HepG2 (cell line): ENCODE data around the gene DPF1. TPM values are rescaled to one million over a fixed set of nuclear protein-coding genes. Genes with fewer than 3 reads are reported as not detected.

Source experiments
- ATAC-seq: fragments of 200-7000 bp; cut with Tn5 transposase; 3 replicates; pipeline ENCODE4 v1.9.1; 2020; ENCODE audit warnings: mild to moderate bottlenecking, moderate library complexity
- BruUV-seq: library from RNA; stranded (reverse); fragments of 400-500 nt; replicated peaks from 2 replicates; lab custom pipeline; 2021; lab: Mats Ljungman, UMichigan
- CTCF ChIA-PET: fragments of 300-600 bp; formaldehyde crosslinking; extraction: SDS; loops from one replicate; lab custom pipeline; 2021; ENCODE audit warnings: low total read pairs, inconsistent platforms, low intra/inter-chr PET ratio; lab: Yijun Ruan, JAX
- POLR2A ChIA-PET: fragments of 350-600 bp; sonication (Branson Sonifier 250); formaldehyde crosslinking; loops from one replicate; lab custom pipeline; 2020; ENCODE audit warnings: antibody characterized with exemption, inconsistent platforms; lab: Yijun Ruan, JAX
- DNase-seq: peaks from one replicate; pipeline ENCODE4 v3.0.0-alpha.2; 2015; ENCODE audit warnings: low spot score
- FAIRE-seq: peaks from 3 replicates; lab custom pipeline; 2011; peaks lifted over from hg19 to GRCh38; lab: Jason Lieb, UNC
- H2AFZ ChIP-seq: one replicate; pipeline ENCODE4 v1.6.1; 2011; ENCODE audit warnings: low read length, inconsistent platforms
- H3K27ac ChIP-seq: fragments of 300-600 bp; 3 replicates; pipeline ENCODE4 v1.8.0; 2011; ENCODE audit warnings: mixed run types, mild to moderate bottlenecking, mixed read lengths, low read length, inconsistent platforms; ENCODE audit not compliant: insufficient read depth; ENCODE audit errors: extremely low read length
- H3K27me3 ChIP-seq, 2 experiments: fragments of 200-600 bp in 1 of 2; 2 replicates in 1 of 2; 3 replicates in 1 of 2; pipeline versions ENCODE4 v1.6.0 to v1.8.0; 2011; ENCODE audit warnings: low read length in 2 of 2, mild to moderate bottlenecking in 2 of 2, moderate library complexity in 2 of 2, inconsistent platforms in 1 of 2; ENCODE audit not compliant: insufficient read depth in 2 of 2, control insufficient read depth in 1 of 2
- H3K36me3 ChIP-seq, 2 experiments: fragments of 200-600 bp in 1 of 2; replicated peaks in 1 of 2; 2 replicates in 1 of 2; 3 replicates in 1 of 2; pipeline versions ENCODE4 v1.5.1 to v1.8.0; 2011; ENCODE audit warnings: low read length in 2 of 2, inconsistent platforms in 1 of 2; ENCODE audit not compliant: insufficient read depth in 2 of 2, control insufficient read depth in 1 of 2
- H3K4me1 ChIP-seq: 2 replicates; pipeline ENCODE4 v1.5.1; 2012; ENCODE audit warnings: low read length, inconsistent platforms; ENCODE audit not compliant: insufficient read depth
- H3K4me2 ChIP-seq: 2 replicates; pipeline ENCODE4 v1.6.0; 2011; ENCODE audit warnings: low read depth, low read length, inconsistent platforms
- H3K4me3 ChIP-seq, 3 experiments: fragments of 200-600 bp in 1 of 3; sonication (generic), shearing (Covaris generic) in 1 of 3; replicated peaks in 1 of 3; 2 replicates each; pipeline ENCODE4 v1.5.1; 2011 to 2016; ENCODE audit warnings: low read length in 3 of 3, inconsistent platforms in 2 of 3, low read depth in 2 of 3, mild to moderate bottlenecking in 2 of 3, control low read depth in 1 of 3, mixed read lengths in 1 of 3; ENCODE audit not compliant: insufficient read depth in 1 of 3
- H3K79me2 ChIP-seq: one replicate; pipeline ENCODE4 v1.6.1; 2011; ENCODE audit warnings: low read length, inconsistent platforms; ENCODE audit not compliant: insufficient read depth
- H3K9ac ChIP-seq: 2 replicates; pipeline ENCODE4 v1.6.0; 2011; ENCODE audit warnings: mild to moderate bottlenecking, low read depth, low read length, inconsistent platforms; ENCODE audit not compliant: insufficient read depth
- H3K9me3 ChIP-seq: 2 replicates; pipeline ENCODE4 v1.5.1; 2012; ENCODE audit warnings: mild to moderate bottlenecking, low read length
- H4K20me1 ChIP-seq: 2 replicates; pipeline ENCODE4 v1.6.0; 2011; ENCODE audit warnings: inconsistent platforms, mild to moderate bottlenecking, low read length, moderate library complexity; ENCODE audit not compliant: insufficient read depth
- ETV6 ChIP-seq: sonication (generic); formaldehyde crosslinking; conservative IDR thresholded peaks from 2 replicates; pipeline ENCODE4 v1.4.0; 2020; ENCODE audit warnings: missing genetic modification reagents
- JUND ChIP-seq: sonication (generic); formaldehyde crosslinking; IDR thresholded peaks from 2 replicates; pipeline ENCODE4 v1.8.0; 2022; ENCODE audit warnings: mild to moderate bottlenecking, missing genetic modification reagents
- MXD3 ChIP-seq: IDR thresholded peaks from 2 replicates; pipeline ENCODE4 v1.6.1; 2016; ENCODE audit warnings: mild to moderate bottlenecking, missing biosample characterization, missing genetic modification reagents
- MYC ChIP-seq: sonication (generic); formaldehyde crosslinking; IDR thresholded peaks from 2 replicates; pipeline ENCODE4 v1.9.0; 2021; ENCODE audit warnings: missing genetic modification reagents, borderline replicate concordance
- NBN ChIP-seq: fragments of 450-650 bp; conservative IDR thresholded peaks from 2 replicates; pipeline ENCODE4 v1.6.1; 2017
- RBM22 ChIP-seq: fragments of 200-400 bp; formaldehyde crosslinking; optimal IDR thresholded peaks from 2 replicates; pipeline ENCODE3; 2017; ENCODE audit warnings: mild to moderate bottlenecking, low read length, moderate library complexity
- ZMYM3 ChIP-seq: sonication (generic); formaldehyde crosslinking; IDR thresholded peaks from 2 replicates; pipeline ENCODE4 v1.5.1; 2020; ENCODE audit warnings: mild to moderate bottlenecking, missing genetic modification reagents
- ZNF276 ChIP-seq: sonication (generic); formaldehyde crosslinking; IDR thresholded peaks from 2 replicates; pipeline ENCODE4 v1.4.0; 2020; ENCODE audit warnings: mild to moderate bottlenecking, low read depth, missing genetic modification reagents
- ZNF335 ChIP-seq: sonication (generic); formaldehyde crosslinking; IDR thresholded peaks from 2 replicates; pipeline ENCODE4 v1.4.0; 2020; ENCODE audit warnings: missing genetic modification reagents
- ZNF431 ChIP-seq: sonication (generic); formaldehyde crosslinking; IDR thresholded peaks from 2 replicates; pipeline ENCODE4 v1.9.0; 2022; ENCODE audit warnings: missing genetic modification reagents, low read depth, mild to moderate bottlenecking, borderline replicate concordance
- ZNF564 ChIP-seq: sonication (generic); formaldehyde crosslinking; IDR thresholded peaks from 2 replicates; pipeline ENCODE4 v1.8.1; 2023; ENCODE audit warnings: mild to moderate bottlenecking, missing genetic modification reagents
- ZNF768 ChIP-seq: sonication (generic); formaldehyde crosslinking; IDR thresholded peaks from 2 replicates; pipeline ENCODE4 v1.4.0; 2020; ENCODE audit warnings: missing genetic modification reagents
- ZNF879 ChIP-seq: sonication (generic); formaldehyde crosslinking; IDR thresholded peaks from 2 replicates; pipeline ENCODE4 v1.8.1; 2023; ENCODE audit warnings: missing genetic modification reagents
- WGBS: methylation state at CpG from one replicate; pipeline ENCODE4 v1.1.6; 2017; ENCODE audit warnings: low lambda C conversion rate; 5-methylcytosine and 5-hydroxymethylcytosine counted together
- in situ Hi-C: cut with HindIII; loops from 2 replicates; pipeline ENCODE4 v1.10.0; 2017; ENCODE audit warnings: low pct_unique_long_range_greater_than_20kb; ENCODE audit not compliant: extremely low pct_ligation_motif_present
- intact Hi-C: fragments of 100-400 bp; cut with micrococcal nuclease; formaldehyde crosslinking; loops from one replicate; pipeline ENCODE4 v1.10.0; 2022; ENCODE audit not compliant: unreplicated experiment
- polyA plus RNA-seq, 8 experiments: library from polyadenylated mRNA; depleted of rRNA in 3 of 8; stranded (reverse) in 7 of 8; unstranded in 1 of 8; fragments of >200 nt; fragmentation: Illumina TruSeq in 4 of 8; extraction: Trizol in 4 of 8; gene quantifications; 2 replicates each; pipeline versions ENCODE4 v1.2.1 to v1.2.3, GENCODE V29; 2011 to 2016; ENCODE audit warnings: low read depth in 4 of 8, missing spikeins in 1 of 8, mixed read lengths in 1 of 8; ENCODE audit not compliant: insufficient read depth in 1 of 8
- total RNA-seq, 5 experiments: library from RNA; depleted of rRNA; stranded (reverse); fragments of >200 nt; fragmentation: Illumina TruSeq; extraction: Trizol; gene quantifications; 2 replicates each; pipeline ENCODE4 v1.2.3, GENCODE V29; 2016; ENCODE audit warnings: low read depth in 1 of 5
- TF ChIP-seq, protein P1 (sequence below): sonication (generic); formaldehyde crosslinking; IDR thresholded peaks from 2 replicates; pipeline ENCODE4 v1.4.0; 2020; ENCODE audit warnings: mild to moderate bottlenecking, missing genetic modification reagents

The DPF1 gene
- total and polyA plus RNA-seq, 2 of the 13 experiments (the other 11 are each of a cell fraction or from before 2014, with no cell fraction given) = 1.0 to 3.2 TPM

DNA sequence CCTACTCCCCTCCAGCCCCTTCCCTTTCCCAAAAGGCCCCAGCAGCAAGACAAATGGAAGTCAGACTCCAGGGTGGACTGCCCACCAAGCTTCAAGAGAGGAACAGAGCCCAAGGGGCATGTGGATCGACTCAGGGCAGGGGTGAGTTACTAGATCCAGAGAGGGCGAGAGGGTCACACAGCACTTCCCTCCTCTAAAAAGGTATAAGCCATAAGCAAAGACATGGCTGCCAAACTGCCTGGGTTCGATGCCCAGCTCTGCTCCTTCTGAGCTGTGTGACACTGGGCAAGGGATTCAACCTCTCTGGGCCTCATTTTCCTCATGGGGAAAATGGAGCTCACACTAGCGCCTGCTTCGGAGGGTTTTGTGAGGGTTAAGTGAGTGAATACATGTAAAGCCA lies 28.4 kb upstream of the DPF1 start:
- no TSS peak for BruUV-seq
- no peaks in the 10 kb centered on the region for H3K36me3 ChIP-seq
- DNase-seq (no peak), ATAC-seq (no peak), FAIRE-seq (no peak)
- H3K79me2 ChIP-seq = no peaks in the 10 kb centered on the region
- H3K27me3 ChIP-seq = peaks cover 4 to 20% of the 10 kb centered on the region in 2 experiments; a peak in 3 of 5 replicates
- intact Hi-C loops = loop anchor here (5.0 kb wide), 1 partner anchor 70 kb away; no protein-coding TSS in a partner anchor
- no peak overlapping the region for H3K4me2 ChIP-seq
- no peak overlapping the region for H2AFZ ChIP-seq
- CTCF ChIA-PET = no interaction called here
- H3K27ac ChIP-seq = no peak overlapping the region
- in situ Hi-C loops = no loop called here
- no peaks in the 10 kb centered on the region for H4K20me1 ChIP-seq
- H3K4me1 ChIP-seq = peaks cover 38% of the 10 kb centered on the region
- POLR2A ChIA-PET = no interaction called here
- TF ChIP-seq ZNF768 (CRISPR knock-in tag) (peak; percentile 96), ZNF335 (CRISPR knock-in tag) (no peak), ZMYM3 (CRISPR knock-in tag) (peak; percentile 75), JUND (no peak)
- WGBS = 76% methylated on average over 3 of the region's 5 CpGs
- H3K9me3 ChIP-seq = no peaks in the 10 kb centered on the region
- H3K4me3 ChIP-seq = no peak overlapping the region
- no peak overlapping the region for H3K9ac ChIP-seq

DNA sequence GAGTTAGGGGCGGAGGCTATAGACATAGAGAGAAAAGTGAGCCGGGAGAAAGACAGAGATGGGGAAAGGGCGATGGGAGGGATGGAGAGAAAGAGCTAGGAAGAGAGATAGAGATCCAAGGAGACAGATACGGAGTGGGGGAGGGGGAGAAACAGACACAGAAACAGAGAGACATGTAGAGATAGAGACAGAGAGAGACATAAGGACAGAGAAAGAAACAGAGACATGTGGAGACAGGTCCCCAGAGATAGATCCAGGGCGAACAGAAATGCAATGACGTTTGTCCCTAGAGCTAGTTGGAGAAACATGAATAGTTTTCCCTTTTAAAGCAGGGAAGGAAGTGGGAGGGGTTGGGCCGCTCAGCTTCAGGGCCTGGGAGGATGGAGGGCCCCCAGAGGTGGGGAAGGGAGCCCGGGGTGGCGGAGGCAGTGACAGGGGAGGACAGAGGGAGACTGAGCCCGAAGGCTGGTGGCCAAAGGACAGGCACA lies 27.6 kb upstream of the DPF1 start:
- Histone ChIP-seq H3K36me3 (no peaks in the 10 kb centered on the region), H3K4me2 (peak overlapping the region; percentile 60), H4K20me1 (no peaks in the 10 kb centered on the region), H2AFZ (no peak overlapping the region), H3K79me2 (no peaks in the 10 kb centered on the region), H3K4me1 (peaks cover 43% of the 10 kb centered on the region), H3K9me3 (no peaks in the 10 kb centered on the region), H3K9ac (no peak overlapping the region), H3K27me3 (peaks cover 4 to 20% of the 10 kb centered on the region in 2 experiments; a peak in 3 of 5 replicates), H3K4me3 (peak overlapping the region in 1 of 3 experiments; percentile 51; a peak in 1 of 6 replicates), H3K27ac (no peak overlapping the region)
- DNase-seq = no peak
- no peak for ATAC-seq
- ChIA-PET CTCF (no interaction called here), POLR2A (interaction anchor here (1.1 to 1.2 kb wide), 2 partner anchors 14 to 54 kb away, joined by 3 to 4 read pairs; no protein-coding TSS in a partner anchor)
- no peak for FAIRE-seq
- in situ Hi-C loops (no loop called here), intact Hi-C loops (loop anchor here (5.0 kb wide), 1 partner anchor 71 kb away; no protein-coding TSS in a partner anchor)
- 9% methylated on average over 10 of the region's 10 CpGs for WGBS
- BruUV-seq = no TSS peak
- TF ChIP-seq, protein P1, sequence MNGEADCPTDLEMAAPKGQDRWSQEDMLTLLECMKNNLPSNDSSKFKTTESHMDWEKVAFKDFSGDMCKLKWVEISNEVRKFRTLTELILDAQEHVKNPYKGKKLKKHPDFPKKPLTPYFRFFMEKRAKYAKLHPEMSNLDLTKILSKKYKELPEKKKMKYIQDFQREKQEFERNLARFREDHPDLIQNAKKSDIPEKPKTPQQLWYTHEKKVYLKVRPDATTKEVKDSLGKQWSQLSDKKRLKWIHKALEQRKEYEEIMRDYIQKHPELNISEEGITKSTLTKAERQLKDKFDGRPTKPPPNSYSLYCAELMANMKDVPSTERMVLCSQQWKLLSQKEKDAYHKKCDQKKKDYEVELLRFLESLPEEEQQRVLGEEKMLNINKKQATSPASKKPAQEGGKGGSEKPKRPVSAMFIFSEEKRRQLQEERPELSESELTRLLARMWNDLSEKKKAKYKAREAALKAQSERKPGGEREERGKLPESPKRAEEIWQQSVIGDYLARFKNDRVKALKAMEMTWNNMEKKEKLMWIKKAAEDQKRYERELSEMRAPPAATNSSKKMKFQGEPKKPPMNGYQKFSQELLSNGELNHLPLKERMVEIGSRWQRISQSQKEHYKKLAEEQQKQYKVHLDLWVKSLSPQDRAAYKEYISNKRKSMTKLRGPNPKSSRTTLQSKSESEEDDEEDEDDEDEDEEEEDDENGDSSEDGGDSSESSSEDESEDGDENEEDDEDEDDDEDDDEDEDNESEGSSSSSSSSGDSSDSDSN (CRISPR knock-in tag) = no peak
- TF ChIP-seq ZNF879 (CRISPR knock-in tag) (no peak), MYC (CRISPR knock-in tag) (no peak), ETV6 (no peak), MXD3 (no peak), ZNF276 (no peak), NBN (no peak), ZNF431 (no peak), ZNF335 (CRISPR knock-in tag) (no peak), ZNF564 (CRISPR knock-in tag) (no peak), RBM22 (no peak)
